Measurements from ENCODE around the gene CPLX3. TPM values are rescaled to one million over a fixed set of nuclear protein-coding genes. Genes with fewer than 3 reads are reported as not detected.

The CPLX3 gene
- polyA plus RNA-seq, 1 donor from 2014 or later: 0.27 TPM

DNA sequence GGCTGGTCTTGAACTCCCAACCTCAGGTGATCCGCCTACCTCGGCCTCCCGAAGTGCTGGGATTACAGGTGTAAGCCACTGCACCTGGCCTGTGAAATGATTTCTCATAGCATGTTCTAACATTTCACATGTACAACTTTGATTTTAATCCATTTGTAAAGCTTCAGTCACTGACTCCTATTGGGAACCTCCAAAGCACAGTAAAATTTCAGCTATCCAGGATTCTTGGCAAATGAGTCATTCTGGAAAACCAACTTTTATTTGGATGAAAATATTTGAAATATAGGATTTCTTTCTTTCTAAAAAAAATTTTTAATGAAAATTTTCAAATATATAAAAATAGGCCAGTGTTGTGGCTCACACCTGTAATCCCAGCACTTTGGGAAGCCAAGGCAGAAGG lies 16.5 kb upstream of the CPLX3 start:
- no peak overlapping the region for H2AFZ ChIP-seq (ENCODE audit: low read depth, low read length)
- H4K20me1 ChIP-seq (ENCODE audit: insufficient read depth): no peaks in the 10 kb centered on the region
- H3F3A ChIP-seq (ENCODE audit: insufficient read depth, low read length, poor library complexity, severe bottlenecking): no peaks in the 10 kb centered on the region
- H3K4me2 ChIP-seq (ENCODE audit: low read length): no peak overlapping the region
- H3K9me2 ChIP-seq (ENCODE audit: insufficient read depth, low read length): no peaks in the 10 kb centered on the region
- no peaks in the 10 kb centered on the region for H3K27me3 ChIP-seq (ENCODE audit: insufficient read depth, low read depth, low read length)
- no peak overlapping the region for H3K4me3 ChIP-seq (ENCODE audit: low read length)
- H3K36me3 ChIP-seq (ENCODE audit: insufficient read depth, low read length): no peaks in the 10 kb centered on the region
- no peak overlapping the region for H3K9ac ChIP-seq (ENCODE audit: low read length)
- H3K9me3 ChIP-seq (ENCODE audit: low read length): no peaks in the 10 kb centered on the region
- no peak overlapping the region for H3K27ac ChIP-seq (ENCODE audit: low read length)
- H3K79me2 ChIP-seq (replicated peaks; ENCODE audit: insufficient read depth, low read length): no peaks in the 10 kb centered on the region
- no peak for TF ChIP-seq EP300 (conservative IDR thresholded peaks at IDR 0.05; ENCODE audit: poor library complexity, severe bottlenecking)
- TF ChIP-seq RAD21 (conservative IDR thresholded peaks at IDR 0.05): no peak
- no peak for TF ChIP-seq POLR2AphosphoS5 (IDR thresholded peaks at IDR 0.05)
- TF ChIP-seq, protein P1, sequence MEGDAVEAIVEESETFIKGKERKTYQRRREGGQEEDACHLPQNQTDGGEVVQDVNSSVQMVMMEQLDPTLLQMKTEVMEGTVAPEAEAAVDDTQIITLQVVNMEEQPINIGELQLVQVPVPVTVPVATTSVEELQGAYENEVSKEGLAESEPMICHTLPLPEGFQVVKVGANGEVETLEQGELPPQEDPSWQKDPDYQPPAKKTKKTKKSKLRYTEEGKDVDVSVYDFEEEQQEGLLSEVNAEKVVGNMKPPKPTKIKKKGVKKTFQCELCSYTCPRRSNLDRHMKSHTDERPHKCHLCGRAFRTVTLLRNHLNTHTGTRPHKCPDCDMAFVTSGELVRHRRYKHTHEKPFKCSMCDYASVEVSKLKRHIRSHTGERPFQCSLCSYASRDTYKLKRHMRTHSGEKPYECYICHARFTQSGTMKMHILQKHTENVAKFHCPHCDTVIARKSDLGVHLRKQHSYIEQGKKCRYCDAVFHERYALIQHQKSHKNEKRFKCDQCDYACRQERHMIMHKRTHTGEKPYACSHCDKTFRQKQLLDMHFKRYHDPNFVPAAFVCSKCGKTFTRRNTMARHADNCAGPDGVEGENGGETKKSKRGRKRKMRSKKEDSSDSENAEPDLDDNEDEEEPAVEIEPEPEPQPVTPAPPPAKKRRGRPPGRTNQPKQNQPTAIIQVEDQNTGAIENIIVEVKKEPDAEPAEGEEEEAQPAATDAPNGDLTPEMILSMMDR (IDR thresholded peaks at IDR 0.05; ENCODE audit: poor library complexity, severe bottlenecking): no peak
- no peak for TF ChIP-seq TAF1 (IDR thresholded peaks at IDR 0.05; ENCODE audit: low read depth)
- no peak for TF ChIP-seq SMC3 (conservative IDR thresholded peaks at IDR 0.05; ENCODE audit: poor library complexity)
- TF ChIP-seq, protein P2, sequence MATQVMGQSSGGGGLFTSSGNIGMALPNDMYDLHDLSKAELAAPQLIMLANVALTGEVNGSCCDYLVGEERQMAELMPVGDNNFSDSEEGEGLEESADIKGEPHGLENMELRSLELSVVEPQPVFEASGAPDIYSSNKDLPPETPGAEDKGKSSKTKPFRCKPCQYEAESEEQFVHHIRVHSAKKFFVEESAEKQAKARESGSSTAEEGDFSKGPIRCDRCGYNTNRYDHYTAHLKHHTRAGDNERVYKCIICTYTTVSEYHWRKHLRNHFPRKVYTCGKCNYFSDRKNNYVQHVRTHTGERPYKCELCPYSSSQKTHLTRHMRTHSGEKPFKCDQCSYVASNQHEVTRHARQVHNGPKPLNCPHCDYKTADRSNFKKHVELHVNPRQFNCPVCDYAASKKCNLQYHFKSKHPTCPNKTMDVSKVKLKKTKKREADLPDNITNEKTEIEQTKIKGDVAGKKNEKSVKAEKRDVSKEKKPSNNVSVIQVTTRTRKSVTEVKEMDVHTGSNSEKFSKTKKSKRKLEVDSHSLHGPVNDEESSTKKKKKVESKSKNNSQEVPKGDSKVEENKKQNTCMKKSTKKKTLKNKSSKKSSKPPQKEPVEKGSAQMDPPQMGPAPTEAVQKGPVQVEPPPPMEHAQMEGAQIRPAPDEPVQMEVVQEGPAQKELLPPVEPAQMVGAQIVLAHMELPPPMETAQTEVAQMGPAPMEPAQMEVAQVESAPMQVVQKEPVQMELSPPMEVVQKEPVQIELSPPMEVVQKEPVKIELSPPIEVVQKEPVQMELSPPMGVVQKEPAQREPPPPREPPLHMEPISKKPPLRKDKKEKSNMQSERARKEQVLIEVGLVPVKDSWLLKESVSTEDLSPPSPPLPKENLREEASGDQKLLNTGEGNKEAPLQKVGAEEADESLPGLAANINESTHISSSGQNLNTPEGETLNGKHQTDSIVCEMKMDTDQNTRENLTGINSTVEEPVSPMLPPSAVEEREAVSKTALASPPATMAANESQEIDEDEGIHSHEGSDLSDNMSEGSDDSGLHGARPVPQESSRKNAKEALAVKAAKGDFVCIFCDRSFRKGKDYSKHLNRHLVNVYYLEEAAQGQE (IDR thresholded peaks at IDR 0.05; ENCODE audit: borderline replicate concordance): no peak
- no peak for TF ChIP-seq EZH2 (IDR thresholded peaks at IDR 0.05; ENCODE audit: borderline replicate concordance, insufficient read depth, low read length, poor library complexity, severe bottlenecking)
- TF ChIP-seq MXI1 (conservative IDR thresholded peaks at IDR 0.05; ENCODE audit: poor library complexity, severe bottlenecking): no peak

DNA sequence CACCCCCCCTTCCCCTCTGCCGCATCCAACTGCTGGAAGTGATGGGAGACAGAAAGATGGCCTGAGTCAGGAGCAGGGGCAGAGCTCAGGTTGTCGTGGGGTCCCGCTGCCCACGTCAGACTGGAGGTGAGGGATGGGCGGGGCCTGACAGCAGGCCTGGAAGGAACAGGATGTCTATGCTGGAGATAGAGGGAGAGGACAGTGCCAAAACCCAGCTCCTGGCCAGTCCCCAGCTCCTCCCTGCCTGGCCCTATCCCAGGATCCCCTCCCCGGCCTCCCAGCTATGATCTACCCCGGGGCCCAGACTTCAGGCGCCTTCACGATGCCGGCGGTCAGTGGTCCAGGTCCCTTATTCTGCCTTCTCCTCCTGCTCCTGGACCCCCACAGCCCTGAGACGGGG lies 13.9 kb upstream of the CPLX3 start, which contains the start of gene LMAN1L:
TSS of gene LMAN1L (plus strand) at position 303 of the 400 bp plus-strand sequence. CDS start at position 323, 20 bp downstream.
- Histone ChIP-seq H3K4me3 (ENCODE audit: low read length) (no peak within 1 kb of the TSS), H3K79me2 (replicated peaks; ENCODE audit: insufficient read depth, low read length) (no peaks in the 10 kb centered on the region), H3K27me3 (ENCODE audit: insufficient read depth, low read depth, low read length) (no peaks in the 10 kb centered on the region), H3K9me3 (ENCODE audit: low read length) (no peaks in the 10 kb centered on the region), H2AFZ (ENCODE audit: low read depth, low read length) (no peak within 1 kb of the TSS), H3F3A (ENCODE audit: insufficient read depth, low read length, poor library complexity, severe bottlenecking) (no peaks in the 10 kb centered on the region), H3K9ac (ENCODE audit: low read length) (no peak within 1 kb of the TSS), H3K36me3 (ENCODE audit: insufficient read depth, low read length) (no peaks in the 10 kb centered on the region), H3K4me2 (ENCODE audit: low read length) (no peak within 1 kb of the TSS), H4K20me1 (ENCODE audit: insufficient read depth) (no peaks in the 10 kb centered on the region), H3K9me2 (ENCODE audit: insufficient read depth, low read length) (no peaks in the 10 kb centered on the region), H3K27ac (ENCODE audit: low read length) (no peak within 1 kb of the TSS)
- TF ChIP-seq POLR2AphosphoS5 (IDR thresholded peaks at IDR 0.05) (no peak), RAD21 (conservative IDR thresholded peaks at IDR 0.05) (no peak), MXI1 (conservative IDR thresholded peaks at IDR 0.05; ENCODE audit: poor library complexity, severe bottlenecking) (no peak), TAF1 (IDR thresholded peaks at IDR 0.05; ENCODE audit: low read depth) (no peak), SMC3 (conservative IDR thresholded peaks at IDR 0.05; ENCODE audit: poor library complexity) (no peak), EZH2 (IDR thresholded peaks at IDR 0.05; ENCODE audit: borderline replicate concordance, insufficient read depth, low read length, poor library complexity, severe bottlenecking) (no peak), EP300 (conservative IDR thresholded peaks at IDR 0.05; ENCODE audit: poor library complexity, severe bottlenecking) (no peak)
- TF ChIP-seq, protein P1 (IDR thresholded peaks at IDR 0.05; ENCODE audit: poor library complexity, severe bottlenecking): no peak
- TF ChIP-seq, protein P2 (IDR thresholded peaks at IDR 0.05; ENCODE audit: borderline replicate concordance): no peak
